Spleen (tissue), 7 donors: Measurements from ENCODE around the gene CA10.

Source experiments
- POLR2A ChIP-seq, 3 donors: fragments of 450-650 bp; IDR thresholded peaks; one replicate each; pipeline ENCODE4 v1.5.1; 2017; ENCODE audit warnings: antibody characterized with exemption in 3 of 3, mild to moderate bottlenecking in 1 of 3
- POLR2AphosphoS5 ChIP-seq, 3 donors: sonication (generic); formaldehyde crosslinking; IDR thresholded peaks; one replicate each; pipeline ENCODE4 v1.5.1; 2017; ENCODE audit warnings: antibody characterized with exemption in 3 of 3
- TF ChIP-seq, protein P1 (sequence below), 11 experiments: fragments of 200-600 bp in 7 of 11; fragments of 450-650 bp in 4 of 11; sonication (generic) in 4 of 11; IDR thresholded peaks in 8 of 11; conservative IDR thresholded peaks in 3 of 11; 1 replicate in 7 of 11; 2 replicates in 4 of 11; pipeline versions ENCODE4 v1.4.0 to v1.8.0; 2016 to 2021; ENCODE audit warnings: antibody characterized with exemption in 11 of 11, inconsistent platforms in 4 of 11, mild to moderate bottlenecking in 1 of 11
- donor health status: DM: no; HTN: no; CAD: no; lungs with moderate emphysema.
- donor health status: DM: no; HTN: no; CAD: no.
- donor health status: DM: no; HTN: no; CAD: no.

GRCh38 chr17:51610834-51611233 is 547.7 kb downstream of the CA10 start:
- TF ChIP-seq POLR2A (IDR thresholded peaks at IDR 0.05), result no peak
- TF ChIP-seq, protein P1, sequence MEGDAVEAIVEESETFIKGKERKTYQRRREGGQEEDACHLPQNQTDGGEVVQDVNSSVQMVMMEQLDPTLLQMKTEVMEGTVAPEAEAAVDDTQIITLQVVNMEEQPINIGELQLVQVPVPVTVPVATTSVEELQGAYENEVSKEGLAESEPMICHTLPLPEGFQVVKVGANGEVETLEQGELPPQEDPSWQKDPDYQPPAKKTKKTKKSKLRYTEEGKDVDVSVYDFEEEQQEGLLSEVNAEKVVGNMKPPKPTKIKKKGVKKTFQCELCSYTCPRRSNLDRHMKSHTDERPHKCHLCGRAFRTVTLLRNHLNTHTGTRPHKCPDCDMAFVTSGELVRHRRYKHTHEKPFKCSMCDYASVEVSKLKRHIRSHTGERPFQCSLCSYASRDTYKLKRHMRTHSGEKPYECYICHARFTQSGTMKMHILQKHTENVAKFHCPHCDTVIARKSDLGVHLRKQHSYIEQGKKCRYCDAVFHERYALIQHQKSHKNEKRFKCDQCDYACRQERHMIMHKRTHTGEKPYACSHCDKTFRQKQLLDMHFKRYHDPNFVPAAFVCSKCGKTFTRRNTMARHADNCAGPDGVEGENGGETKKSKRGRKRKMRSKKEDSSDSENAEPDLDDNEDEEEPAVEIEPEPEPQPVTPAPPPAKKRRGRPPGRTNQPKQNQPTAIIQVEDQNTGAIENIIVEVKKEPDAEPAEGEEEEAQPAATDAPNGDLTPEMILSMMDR (IDR thresholded peaks at IDR 0.05 in 8 of 11, conservative IDR thresholded peaks at IDR 0.05 in 3 of 11), result no peak
- no peak for TF ChIP-seq POLR2AphosphoS5 (IDR thresholded peaks at IDR 0.05)
